Activated CD4-positive, CD25-positive, alpha-beta regulatory T cell (primary cell): Measurements from ENCODE around the gene LRP1.
A peak's percentile ranks its signal among the peaks of the same experiment; 100 is the strongest.

Experiments used
- DNase-seq, 4 experiments: peaks; one replicate each; lab custom pipeline; 2025; lab: John Stamatoyannopoulos, UW

The LRP1 gene

DNA sequence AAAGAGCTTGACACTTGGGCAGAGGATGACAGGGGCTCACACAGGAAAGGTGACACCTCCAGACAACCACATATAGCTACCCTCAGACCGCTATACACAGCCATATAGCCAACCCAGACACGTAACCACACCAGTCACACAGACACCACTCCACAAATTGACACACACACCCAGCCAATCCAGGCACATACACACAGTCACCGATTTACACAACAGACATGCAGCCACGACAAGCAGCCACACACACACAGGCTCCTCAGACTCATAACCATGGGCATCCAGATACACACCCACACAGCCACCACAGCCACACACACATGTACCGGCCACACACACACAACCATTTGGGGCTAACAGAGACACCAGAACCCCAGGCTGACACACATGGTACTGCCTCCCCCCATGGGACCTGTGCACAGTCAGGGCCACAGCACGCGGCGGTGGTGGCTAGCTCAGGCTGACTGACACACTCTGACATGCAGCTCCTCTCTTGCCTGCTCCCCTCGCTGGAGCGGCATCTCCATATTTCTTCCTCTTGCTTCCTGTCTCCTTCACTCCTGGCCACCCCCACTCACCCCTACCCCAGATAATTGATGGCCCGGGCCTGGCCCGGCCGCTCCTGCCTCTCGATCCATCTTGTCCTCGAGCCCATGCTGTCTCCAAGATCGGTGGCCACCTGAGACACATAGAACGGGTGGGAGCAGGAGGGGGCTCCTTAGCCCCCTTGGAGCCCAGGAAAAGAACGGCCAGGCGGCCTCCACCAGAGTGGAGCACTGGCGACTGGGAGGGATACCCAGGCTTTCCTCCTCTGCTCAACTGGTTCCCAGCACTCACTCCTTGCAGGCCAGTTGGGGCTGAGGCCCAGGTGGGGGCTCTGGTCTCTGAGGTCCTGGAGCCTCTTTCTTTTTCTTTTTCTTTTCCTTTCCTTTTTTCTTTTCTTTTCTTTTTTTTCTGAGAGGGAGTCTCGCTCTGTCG is 95.2 kb downstream of the LRP1 start:
- DNase-seq, result no peak

DNA sequence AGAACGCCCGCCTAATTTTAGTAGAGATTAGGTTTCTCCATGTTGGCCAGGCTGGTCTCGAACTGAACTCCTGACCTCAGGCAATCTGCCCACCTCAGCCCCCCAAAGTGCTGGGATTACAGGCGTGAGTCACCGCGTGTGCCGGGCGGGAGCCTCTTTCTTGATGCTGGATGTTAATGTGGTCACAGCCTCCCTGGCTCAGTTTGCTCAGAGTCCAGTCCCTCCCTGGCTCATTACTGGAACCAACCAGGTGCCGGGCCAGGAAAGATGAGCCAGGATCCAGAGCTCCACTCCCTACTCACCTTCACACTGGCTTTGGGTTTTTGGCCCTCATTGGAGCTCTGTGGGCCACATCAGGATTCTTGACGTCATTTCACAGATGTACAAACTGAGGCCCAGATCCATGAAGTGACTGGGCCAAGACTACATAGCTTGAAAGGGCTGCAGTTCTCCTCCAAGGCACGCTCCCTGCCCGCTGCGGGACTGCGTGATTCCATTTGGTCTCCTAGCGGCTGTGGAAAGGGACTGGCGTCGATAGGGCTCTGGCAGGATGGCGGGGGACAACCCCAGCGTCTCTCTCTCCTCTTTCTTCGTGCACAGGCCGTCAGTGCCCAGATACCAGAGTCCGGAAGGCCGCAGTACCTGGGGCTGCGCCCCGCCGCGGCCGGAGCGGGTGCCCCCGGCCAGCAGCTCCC is 96.1 kb downstream of the LRP1 start:
- DNase-seq, result no peak

DNA sequence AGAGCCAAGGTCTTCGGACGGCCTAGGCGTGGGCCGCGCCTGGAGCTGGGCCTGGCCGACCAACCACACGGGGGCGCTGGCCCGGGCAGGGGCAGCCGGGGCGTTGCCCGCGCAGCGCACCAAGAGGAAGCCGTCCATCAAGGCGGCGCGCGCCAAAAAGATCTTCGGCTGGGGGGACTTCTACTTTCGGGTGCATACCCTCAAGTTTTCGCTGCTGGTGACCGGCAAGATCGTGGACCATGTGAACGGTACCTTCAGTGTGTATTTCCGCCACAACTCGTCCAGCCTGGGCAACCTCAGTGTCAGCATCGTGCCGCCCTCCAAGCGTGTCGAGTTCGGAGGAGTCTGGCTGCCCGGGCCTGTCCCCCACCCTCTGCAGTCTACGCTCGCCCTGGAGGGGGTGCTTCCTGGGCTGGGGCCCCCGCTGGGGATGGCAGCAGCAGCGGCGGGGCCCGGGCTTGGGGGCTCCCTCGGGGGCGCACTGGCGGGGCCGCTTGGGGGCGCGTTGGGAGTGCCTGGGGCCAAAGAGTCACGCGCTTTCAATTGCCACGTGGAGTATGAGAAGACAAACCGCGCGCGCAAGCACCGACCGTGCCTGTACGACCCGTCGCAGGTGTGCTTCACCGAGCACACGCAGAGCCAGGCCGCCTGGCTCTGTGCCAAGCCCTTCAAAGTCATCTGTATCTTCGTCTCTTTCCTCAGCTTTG is 96.8 kb downstream of the LRP1 start:
- peak; percentile 21 to 49 (median 36) for DNase-seq

DNA sequence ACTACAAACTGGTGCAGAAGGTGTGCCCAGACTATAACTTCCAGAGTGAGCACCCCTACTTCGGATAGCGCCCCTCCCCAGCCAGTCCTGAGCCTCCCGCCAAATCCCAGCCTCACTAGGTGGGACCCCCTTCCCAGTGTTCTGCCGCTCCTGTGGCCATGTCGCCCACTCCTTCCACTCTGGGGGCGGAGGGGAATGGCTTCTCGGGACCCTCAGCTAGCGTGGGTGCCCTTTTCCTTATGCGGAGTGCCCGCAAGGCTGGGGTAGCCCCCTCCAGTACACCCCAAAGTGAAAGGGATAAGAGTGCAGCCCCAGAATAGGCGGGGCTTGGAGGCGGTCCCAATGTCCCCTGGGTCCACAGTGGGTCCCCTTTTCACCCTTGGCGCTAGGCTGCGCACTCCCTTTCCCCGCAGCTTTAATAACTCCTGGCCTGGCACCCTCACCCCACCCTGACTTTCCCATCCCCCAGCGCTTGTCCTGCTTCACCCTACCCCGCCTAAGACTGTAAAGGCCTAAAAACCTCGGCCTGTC is 97.5 kb downstream of the LRP1 start:
- no peak for DNase-seq

DNA sequence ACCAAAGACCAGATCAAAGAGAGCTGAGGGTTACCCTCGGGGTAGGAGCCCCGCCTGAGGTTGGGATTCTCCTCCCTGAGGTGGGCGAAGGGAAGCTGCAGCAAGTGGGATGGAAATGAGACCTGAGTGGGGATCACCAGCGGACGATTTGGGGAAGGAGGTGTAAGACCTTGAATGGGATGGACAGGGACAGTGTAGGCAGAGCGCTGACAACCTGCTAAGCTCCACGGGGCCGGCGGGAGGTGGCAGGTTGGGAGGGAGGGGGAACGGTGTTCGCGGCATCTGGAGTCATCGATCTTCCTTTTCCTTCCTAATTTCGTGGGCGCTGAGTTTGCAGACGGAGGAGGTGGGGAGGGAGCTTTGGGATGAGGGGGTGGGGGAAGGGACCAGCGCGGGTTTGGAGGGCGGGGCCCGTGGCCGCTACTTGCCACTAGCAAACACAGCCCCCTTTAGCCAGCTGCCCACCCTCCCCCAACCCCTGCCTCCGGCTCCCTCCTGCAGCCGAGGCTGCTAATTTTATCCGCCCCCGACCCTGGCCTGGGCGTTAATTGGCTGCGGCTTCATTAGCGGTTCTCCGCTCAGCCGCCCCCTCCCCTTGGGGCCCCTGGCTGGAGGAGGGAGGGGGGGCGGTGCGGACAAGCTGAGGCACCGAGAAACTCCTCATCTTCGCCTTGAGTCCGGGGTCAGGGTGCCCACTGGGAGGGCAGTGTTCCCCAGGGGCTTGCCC is 98.5 kb downstream of the LRP1 start:
- no peak for DNase-seq

DNA sequence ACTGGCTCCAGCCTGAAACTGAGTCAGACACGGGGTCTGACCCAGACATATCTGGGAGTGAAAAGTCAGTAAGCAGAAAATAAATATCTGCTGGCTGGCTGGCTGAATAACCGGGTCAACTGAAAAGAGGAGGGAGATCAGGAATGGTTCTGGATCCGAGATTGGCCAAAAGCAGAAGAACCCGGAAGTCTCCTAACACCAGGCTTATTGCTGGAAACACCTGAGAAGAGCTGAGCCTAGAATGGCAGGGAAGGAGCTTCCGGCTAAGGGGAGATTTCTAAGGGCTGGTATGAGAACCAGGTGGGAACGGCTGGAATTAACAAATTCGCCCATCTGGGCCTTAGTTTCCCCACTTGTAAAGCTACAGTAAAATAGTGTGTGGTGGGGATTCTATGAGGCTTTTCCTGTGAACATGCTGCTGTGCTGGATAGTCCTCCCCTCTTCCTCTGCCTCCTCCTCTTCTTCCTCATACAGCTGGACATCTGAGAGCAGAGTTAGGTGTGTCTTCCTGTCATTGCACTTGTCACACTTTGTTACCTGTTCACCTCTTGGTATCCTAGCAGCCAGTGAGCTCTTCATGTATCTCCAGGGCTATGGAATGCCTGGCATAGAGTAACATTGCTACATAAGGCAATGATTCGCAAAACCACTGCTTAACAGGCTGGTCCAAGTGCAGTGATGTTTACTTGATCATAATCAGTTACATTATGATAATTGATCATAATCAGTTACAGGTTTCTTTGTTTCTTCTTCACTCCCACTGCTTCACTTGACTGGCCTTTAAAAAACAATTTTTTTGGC is 99.2 kb downstream of the LRP1 start:
- no peak for DNase-seq

DNA sequence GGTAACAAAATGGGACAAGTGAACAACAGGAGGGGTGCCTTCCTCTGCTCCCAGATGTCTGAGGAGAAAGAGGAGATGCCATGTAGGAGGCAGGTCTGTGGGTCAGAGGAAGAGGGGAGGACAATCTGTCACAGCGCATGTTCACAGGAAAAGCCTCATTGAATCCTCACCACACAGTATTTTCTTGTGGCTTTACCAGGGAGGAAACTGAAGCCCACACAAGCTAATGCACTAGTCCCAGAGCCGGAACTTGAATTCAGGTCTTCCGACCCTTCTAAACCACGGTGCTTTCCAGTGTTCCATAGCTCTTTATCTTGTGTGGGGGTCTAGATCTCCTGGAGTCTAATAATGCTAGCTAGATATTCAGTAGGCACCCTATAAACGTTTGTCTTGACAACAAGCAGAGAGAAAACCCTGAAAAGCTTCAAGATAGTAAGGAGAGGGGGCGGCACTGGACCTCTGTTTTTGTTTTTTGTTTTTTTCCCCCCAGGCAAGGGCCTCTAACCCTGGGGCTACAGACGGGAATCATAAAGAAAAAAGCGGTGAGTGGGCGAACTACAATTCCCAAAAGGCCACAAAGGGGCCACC is 100.9 kb downstream of the LRP1 start:
- DNase-seq, result no peak

DNA sequence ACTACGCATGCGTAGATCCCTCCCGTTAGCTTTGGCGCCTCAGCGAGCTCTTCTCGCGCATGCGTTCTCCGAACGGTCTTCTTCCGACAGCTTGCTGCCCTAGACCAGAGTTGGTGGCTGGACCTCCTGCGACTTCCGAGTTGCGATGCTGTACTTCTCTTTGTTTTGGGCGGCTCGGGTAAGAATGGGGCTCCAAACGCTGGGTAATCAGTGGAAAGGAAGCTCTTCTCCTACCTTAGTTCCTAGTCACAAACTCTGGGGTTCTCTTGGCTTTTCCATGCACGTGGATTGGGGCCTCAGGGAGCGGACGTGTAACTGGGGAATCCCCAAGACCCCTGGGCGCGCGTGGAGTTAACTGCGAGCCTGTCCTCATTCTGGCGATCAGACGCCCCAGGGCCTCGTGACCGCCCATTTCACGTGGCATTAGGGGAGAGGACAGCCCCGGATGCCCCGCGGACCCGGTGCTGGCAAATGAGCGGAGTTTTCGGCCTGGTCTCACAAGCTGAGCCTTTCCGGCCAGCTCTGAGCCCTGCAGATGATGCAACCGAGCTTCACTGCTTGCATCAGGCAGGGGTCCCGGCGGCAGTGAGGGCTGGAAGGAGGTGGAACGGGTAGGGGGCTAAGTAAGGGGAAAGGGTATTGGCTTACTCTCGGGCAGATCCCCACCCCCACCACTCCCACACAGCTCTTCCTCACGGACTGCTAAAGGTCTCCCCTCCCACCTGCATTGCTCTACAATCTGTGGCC is 101.5 kb downstream of the LRP1 start, which contains the start of gene SHMT2:
Gene SHMT2 (plus strand): TSS at position 78 of the 747 bp plus-strand sequence. CDS start 68 bp downstream, at position 146.
- DNase-seq, result peak; percentile 78 to 81 (median 80)

DNA sequence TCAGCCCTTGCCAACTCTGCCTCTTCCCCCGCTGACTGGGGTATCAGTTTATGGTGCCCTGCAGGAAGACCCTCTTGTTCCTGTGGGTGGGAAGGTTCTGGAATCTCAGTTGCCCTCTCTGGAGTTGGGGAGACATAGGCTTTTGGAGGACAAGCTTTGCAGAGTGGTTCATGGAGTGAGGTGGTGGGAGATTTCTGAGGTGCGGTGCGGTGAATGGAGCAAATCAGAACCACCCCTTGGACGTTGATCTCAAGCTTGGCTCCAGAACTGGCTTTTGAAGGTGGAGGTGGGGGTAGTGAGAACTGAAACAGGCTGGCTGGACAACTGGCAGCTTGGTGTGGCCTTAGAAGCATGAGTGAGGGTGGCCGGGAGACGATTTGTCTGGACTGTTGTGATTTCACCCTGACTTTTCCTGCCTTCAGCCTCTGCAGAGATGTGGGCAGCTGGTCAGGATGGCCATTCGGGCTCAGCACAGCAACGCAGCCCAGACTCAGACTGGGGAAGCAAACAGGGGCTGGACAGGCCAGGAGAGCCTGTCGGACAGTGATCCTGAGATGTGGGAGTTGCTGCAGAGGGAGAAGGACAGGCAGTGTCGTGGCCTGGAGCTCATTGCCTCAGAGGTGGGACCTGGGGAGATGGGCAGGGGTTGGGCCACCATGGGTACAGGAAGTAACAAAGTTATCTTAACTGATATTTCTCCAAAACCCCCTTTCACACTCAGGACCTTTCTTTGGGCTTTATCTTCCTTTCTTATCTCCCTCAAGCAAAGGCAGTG is 102.3 kb downstream of the LRP1 start:
- DNase-seq, result no peak

DNA sequence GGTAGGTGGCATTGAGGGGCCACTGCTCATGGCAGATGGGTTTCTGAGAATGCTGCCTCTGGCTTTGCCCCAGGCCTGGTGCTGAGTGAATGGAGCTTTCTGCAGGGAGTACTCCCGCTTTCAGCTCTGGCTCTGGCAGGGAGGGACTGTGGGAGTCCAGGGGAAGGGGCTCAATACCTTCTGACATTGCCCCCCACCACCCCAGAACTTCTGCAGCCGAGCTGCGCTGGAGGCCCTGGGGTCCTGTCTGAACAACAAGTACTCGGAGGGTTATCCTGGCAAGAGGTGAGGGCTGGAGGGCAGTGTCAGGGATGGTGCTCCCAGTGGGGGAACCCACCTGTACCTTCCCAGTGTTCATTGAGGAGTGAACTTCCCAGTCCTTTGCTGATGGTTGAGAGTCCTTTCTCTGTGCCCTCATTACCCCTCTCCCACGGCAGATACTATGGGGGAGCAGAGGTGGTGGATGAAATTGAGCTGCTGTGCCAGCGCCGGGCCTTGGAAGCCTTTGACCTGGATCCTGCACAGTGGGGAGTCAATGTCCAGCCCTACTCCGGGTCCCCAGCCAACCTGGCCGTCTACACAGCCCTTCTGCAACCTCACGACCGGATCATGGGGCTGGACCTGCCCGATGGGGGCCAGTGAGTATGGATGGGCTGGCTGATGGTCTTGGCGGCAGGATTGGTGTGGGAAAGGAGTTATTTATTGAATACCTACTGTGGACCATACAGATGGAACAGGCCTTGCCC is 103.2 kb downstream of the LRP1 start:
- no peak for DNase-seq

DNA sequence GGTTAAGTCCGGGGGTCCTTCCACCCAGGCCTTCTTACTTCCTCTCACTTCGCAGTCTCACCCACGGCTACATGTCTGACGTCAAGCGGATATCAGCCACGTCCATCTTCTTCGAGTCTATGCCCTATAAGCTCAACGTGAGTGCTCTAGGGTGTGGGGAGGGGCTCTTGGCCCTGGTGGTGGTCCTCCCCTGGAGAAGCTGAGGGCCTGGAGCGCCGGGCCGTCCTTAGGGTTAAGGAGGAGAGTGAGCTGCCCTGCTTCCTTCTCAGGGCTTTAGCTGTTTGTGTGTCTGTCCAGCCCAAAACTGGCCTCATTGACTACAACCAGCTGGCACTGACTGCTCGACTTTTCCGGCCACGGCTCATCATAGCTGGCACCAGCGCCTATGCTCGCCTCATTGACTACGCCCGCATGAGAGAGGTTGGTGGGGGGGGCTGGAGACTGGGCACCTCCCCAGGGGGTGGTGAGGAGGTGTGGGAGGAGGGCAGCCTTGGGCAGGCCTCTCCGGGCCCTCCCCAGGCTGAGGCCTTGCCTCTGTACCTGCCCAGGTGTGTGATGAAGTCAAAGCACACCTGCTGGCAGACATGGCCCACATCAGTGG is 104.0 kb downstream of the LRP1 start:
- DNase-seq, result no peak

DNA sequence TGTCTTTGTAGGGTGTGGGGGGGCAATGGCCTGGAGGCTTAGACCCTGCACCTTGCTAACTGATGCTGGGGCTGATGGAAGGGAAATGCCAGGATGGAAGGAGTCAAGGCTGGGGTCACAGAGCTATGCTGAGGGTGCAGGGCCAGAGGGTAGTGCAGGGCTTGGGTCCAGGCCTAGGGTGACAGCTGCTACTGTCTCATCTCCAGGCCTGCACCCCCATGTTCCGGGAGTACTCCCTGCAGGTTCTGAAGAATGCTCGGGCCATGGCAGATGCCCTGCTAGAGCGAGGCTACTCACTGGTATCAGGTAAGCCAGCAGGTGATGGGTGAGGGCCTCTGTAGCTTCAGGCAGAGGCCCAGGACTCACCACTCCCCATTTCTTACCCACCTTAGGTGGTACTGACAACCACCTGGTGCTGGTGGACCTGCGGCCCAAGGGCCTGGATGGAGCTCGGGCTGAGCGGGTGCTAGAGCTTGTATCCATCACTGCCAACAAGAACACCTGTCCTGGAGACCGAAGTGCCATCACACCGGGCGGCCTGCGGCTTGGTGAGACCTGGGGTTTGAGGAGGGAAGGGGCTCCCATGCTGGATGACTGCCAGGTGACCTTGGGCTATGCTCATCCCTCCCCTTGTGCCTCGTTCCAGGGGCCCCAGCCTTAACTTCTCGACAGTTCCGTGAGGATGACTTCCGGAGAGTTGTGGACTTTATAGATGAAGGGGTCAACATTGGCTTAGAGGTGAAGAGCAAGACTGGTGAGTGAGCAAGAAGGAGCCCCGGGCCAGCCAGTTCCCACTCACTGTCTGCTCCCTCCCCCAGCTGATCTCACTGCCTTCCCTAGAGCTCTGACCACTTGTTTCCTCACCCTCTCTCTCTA is 105.3 kb downstream of the LRP1 start:
- DNase-seq, result no peak

DNA sequence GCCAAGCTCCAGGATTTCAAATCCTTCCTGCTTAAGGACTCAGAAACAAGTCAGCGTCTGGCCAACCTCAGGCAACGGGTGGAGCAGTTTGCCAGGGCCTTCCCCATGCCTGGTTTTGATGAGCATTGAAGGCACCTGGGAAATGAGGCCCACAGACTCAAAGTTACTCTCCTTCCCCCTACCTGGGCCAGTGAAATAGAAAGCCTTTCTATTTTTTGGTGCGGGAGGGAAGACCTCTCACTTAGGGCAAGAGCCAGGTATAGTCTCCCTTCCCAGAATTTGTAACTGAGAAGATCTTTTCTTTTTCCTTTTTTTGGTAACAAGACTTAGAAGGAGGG is 105.9 kb downstream of the LRP1 start:
- no peak for DNase-seq

DNA sequence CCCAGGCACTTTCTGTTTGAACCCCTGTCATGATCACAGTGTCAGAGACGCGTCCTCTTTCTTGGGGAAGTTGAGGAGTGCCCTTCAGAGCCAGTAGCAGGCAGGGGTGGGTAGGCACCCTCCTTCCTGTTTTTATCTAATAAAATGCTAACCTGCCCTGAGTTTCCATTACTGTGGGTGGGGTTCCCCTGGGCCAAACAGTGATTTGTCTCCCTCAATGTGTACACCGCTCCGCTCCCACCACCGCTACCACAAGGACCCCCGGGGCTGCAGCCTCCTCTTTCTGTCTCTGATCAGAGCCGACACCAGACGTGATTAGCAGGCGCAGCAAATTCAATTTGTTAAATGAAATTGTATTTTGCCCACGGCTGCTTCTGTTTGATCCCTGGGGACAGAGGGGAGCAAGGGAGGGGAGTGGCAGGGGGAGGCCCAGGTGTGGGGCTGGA is 106.3 kb downstream of the LRP1 start:
- no peak for DNase-seq

DNA sequence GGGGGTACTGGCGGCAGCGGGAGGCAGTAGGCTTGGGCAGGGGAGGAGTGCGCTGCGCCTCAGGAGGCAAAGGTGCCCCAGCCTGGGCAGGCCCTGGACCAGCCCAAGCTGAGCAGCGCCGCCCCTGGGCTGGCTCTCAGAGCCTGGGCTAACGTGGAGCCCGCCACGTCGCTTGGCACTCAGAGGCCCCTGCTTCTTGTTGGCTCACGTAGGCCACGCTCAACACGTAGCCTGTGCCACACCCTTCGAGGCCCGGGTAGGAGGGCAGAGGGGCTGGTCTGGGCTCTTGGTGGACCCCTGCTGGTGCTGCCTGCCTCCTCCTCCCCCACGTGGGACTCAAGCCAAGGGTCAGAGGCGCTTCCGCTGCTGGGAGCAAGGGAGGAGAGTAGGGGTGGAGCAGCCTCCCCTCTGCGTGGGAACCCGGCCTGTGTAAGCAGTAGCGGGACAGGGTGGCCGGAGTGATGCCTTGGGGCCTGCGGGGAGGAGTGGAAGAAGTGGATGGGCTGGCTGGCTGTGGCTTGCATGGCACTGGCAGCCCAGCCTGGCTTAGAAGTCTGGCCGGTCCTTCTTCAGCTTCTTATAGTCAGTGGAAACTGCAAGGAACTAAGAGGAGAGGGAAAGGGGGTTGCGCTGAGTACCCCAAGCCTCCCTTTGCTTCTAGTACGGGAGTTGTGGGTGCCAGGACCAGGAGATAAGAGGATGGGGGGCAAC is 106.9 kb downstream of the LRP1 start:
- no peak for DNase-seq

DNA sequence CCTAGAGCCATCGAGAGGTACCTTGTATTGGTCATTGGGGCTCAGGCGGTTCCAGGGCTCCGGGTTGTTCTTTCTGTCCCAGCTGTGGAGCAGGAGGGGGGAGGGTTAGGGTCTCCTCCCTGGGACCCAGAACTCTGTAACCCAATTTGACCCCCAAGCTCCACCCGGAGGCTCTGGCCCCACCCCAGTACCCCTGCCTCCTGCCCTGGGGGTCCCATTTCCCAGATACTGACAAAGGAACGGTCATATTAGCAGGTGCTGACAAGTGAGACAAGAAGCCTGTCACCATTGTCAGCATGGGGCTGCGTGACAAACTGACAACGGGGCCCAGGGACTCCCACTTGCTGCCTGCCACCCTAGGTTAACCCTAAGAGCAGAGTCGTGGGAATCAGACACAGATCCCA is 107.4 kb downstream of the LRP1 start:
- DNase-seq, result no peak
